BLaER1 (cell line): ENCODE results near the gene FOXA1.

ENCODE experiments used
- H3K27ac ChIP-seq: shearing (Covaris generic); formaldehyde crosslinking; 2 replicates; pipeline ENCODE4 v1.8.1; 2022
- H3K27me3 ChIP-seq: shearing (Covaris generic); formaldehyde crosslinking; 2 replicates; pipeline ENCODE4 v1.8.1; 2022
- H3K36me3 ChIP-seq: shearing (Covaris generic); formaldehyde crosslinking; 2 replicates; pipeline ENCODE4 v1.8.1; 2022
- H3K4me1 ChIP-seq: shearing (Covaris generic); formaldehyde crosslinking; 2 replicates; pipeline ENCODE4 v1.8.1; 2022
- H3K4me2 ChIP-seq: shearing (Covaris generic); formaldehyde crosslinking; 2 replicates; pipeline ENCODE4 v1.8.1; 2022
- H3K4me3 ChIP-seq: shearing (Covaris generic); formaldehyde crosslinking; 2 replicates; pipeline ENCODE4 v1.8.1; 2022
- H3K9ac ChIP-seq: shearing (Covaris generic); formaldehyde crosslinking; 2 replicates; pipeline ENCODE4 v1.8.1; 2022
- H3K9me3 ChIP-seq: shearing (Covaris generic); formaldehyde crosslinking; 2 replicates; pipeline ENCODE4 v1.8.1; 2022
- H4K20me1 ChIP-seq: shearing (Covaris generic); formaldehyde crosslinking; 2 replicates; pipeline ENCODE4 v1.8.1; 2022
- Cebpa-rat ChIP-seq: shearing (Covaris generic); IDR thresholded peaks from 2 replicates; pipeline ENCODE4 v1.8.1; 2022

Gene FOXA1

GRCh38 chr14:37589715-37590427 lies 5.2 kb downstream of the FOXA1 start:
- no peaks in the 10 kb centered on the region for H4K20me1 ChIP-seq
- H3K27ac ChIP-seq, result no peak overlapping the region
- H3K4me3 ChIP-seq, result no peak overlapping the region
- no peak overlapping the region for H3K9ac ChIP-seq
- H3K4me1 ChIP-seq, result no peaks in the 10 kb centered on the region
- no peak overlapping the region for H3K4me2 ChIP-seq
- H3K36me3 ChIP-seq, result no peaks in the 10 kb centered on the region
- H3K9me3 ChIP-seq, result peaks cover 49% of the 10 kb centered on the region
- H3K27me3 ChIP-seq, result no peaks in the 10 kb centered on the region
- no peak for TF ChIP-seq Cebpa-rat

DNA sequence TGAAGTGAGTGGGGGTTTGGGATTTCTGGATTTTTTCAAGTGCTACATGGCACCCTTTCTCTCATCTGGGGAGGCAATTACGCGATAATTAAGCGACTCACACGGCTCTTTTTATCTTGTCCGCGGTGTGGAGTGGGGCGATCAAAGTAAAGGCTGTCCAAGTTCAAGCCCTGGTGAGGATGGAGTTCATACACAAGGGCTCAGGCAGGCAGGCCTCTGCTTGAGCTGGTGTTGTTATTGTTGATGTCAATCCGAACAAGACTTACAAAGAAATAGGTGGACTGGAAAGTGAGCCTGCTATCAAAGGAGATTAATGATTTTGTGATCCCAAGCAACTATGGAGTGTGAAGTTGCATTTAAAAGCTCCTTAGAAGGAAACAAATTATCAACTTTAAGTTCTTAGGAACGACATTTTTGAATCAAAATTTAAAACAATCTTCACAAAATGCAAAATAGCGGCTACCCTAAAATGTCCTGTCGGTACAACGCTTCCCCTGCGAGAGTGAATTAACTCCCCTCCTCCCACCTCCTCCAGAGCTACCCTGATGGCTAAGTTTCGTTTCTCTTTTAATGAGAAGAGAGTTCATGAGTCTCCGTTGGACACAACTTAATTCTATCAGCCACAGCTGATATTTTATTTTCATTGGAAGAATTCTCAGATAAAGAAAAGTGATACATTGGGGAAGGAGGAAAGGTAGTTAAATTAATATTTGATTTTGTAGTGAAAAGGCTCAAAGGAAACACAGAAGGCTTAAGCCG lies 5.9 kb downstream of the FOXA1 start:
- no peak for TF ChIP-seq Cebpa-rat
- no peaks in the 10 kb centered on the region for H3K4me1 ChIP-seq
- no peak overlapping the region for H3K9ac ChIP-seq
- H3K27ac ChIP-seq, result no peak overlapping the region
- H3K36me3 ChIP-seq, result no peaks in the 10 kb centered on the region
- H3K27me3 ChIP-seq, result no peaks in the 10 kb centered on the region
- H4K20me1 ChIP-seq, result no peaks in the 10 kb centered on the region
- no peak overlapping the region for H3K4me2 ChIP-seq
- H3K9me3 ChIP-seq, result peaks cover 49% of the 10 kb centered on the region
- no peak overlapping the region for H3K4me3 ChIP-seq

- no peak overlapping the region for H3K9ac ChIP-seq
- no peaks in the 10 kb centered on the region for H3K27me3 ChIP-seq
- H3K4me2 ChIP-seq, result no peak overlapping the region
- H3K4me3 ChIP-seq, result no peak overlapping the region
- H4K20me1 ChIP-seq, result no peaks in the 10 kb centered on the region
- no peaks in the 10 kb centered on the region for H3K36me3 ChIP-seq
- peaks cover 51% of the 10 kb centered on the region for H3K9me3 ChIP-seq
- no peak for TF ChIP-seq Cebpa-rat
- H3K4me1 ChIP-seq, result no peaks in the 10 kb centered on the region
- no peak overlapping the region for H3K27ac ChIP-seq
Measured at GRCh38 chr14:37588667-37588955, 6.4 kb downstream of the FOXA1 start.

GRCh38 chr14:37587881-37588666 lies 7.0 kb downstream of the FOXA1 start:
- Histone ChIP-seq H3K4me1 (no peaks in the 10 kb centered on the region), H3K27ac (no peak overlapping the region), H3K4me2 (no peak overlapping the region), H3K27me3 (no peaks in the 10 kb centered on the region), H4K20me1 (no peaks in the 10 kb centered on the region), H3K36me3 (no peaks in the 10 kb centered on the region), H3K9ac (no peak overlapping the region), H3K4me3 (no peak overlapping the region), H3K9me3 (peaks cover 50% of the 10 kb centered on the region)
- TF ChIP-seq Cebpa-rat, result no peak

- peaks cover 42% of the 10 kb centered on the region for H3K9me3 ChIP-seq
- no peak overlapping the region for H3K4me2 ChIP-seq
- H3K9ac ChIP-seq, result no peak overlapping the region
- no peaks in the 10 kb centered on the region for H3K4me1 ChIP-seq
- H3K4me3 ChIP-seq, result no peak overlapping the region
- no peaks in the 10 kb centered on the region for H3K36me3 ChIP-seq
- TF ChIP-seq Cebpa-rat, result no peak
- no peaks in the 10 kb centered on the region for H3K27me3 ChIP-seq
- H3K27ac ChIP-seq, result no peak overlapping the region
- no peaks in the 10 kb centered on the region for H4K20me1 ChIP-seq
Measured at GRCh38 chr14:37587131-37587803, 7.8 kb downstream of the FOXA1 start.

GRCh38 chr14:37586797-37587130 lies 8.3 kb downstream of the FOXA1 start:
- H4K20me1 ChIP-seq, result no peaks in the 10 kb centered on the region
- no peak overlapping the region for H3K9ac ChIP-seq
- no peaks in the 10 kb centered on the region for H3K4me1 ChIP-seq
- no peak overlapping the region for H3K4me3 ChIP-seq
- H3K27ac ChIP-seq, result no peak overlapping the region
- TF ChIP-seq Cebpa-rat, result no peak
- no peak overlapping the region for H3K4me2 ChIP-seq
- no peaks in the 10 kb centered on the region for H3K27me3 ChIP-seq
- H3K9me3 ChIP-seq, result peaks cover 37% of the 10 kb centered on the region
- H3K36me3 ChIP-seq, result no peaks in the 10 kb centered on the region

GRCh38 chr14:37585971-37586796 lies 8.9 kb downstream of the FOXA1 start:
- no peak for TF ChIP-seq Cebpa-rat
- Histone ChIP-seq H3K4me3 (no peak overlapping the region), H3K27me3 (no peaks in the 10 kb centered on the region), H3K36me3 (no peaks in the 10 kb centered on the region), H3K27ac (no peak overlapping the region), H3K9me3 (peaks cover 31% of the 10 kb centered on the region), H3K4me2 (no peak overlapping the region), H3K4me1 (no peaks in the 10 kb centered on the region), H3K9ac (no peak overlapping the region), H4K20me1 (no peaks in the 10 kb centered on the region)

DNA sequence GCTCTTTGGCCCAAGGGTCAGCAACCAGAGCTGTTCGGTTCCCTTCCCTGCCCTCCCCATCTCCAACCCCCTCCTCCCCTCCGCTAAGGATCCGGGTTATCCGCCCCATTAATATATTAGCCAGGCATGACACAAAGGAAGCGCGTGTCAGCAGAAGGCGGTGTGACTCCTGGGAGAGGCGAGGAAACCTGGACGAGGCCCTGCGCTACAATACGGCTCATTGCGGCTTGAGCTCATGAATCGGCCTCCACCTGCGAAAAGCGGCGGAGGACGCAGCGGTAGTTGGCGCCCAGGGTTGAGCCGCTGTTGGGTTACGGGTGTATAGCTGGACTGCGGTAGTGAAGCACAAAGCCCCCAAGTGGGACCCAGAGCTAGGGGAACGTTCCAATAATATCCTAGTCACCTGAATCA lies 9.9 kb downstream of the FOXA1 start:
- TF ChIP-seq Cebpa-rat, result no peak
- no peaks in the 10 kb centered on the region for H3K4me1 ChIP-seq
- no peaks in the 10 kb centered on the region for H3K27me3 ChIP-seq
- H4K20me1 ChIP-seq, result no peaks in the 10 kb centered on the region
- no peak overlapping the region for H3K4me3 ChIP-seq
- no peaks in the 10 kb centered on the region for H3K36me3 ChIP-seq
- peaks cover 31% of the 10 kb centered on the region for H3K9me3 ChIP-seq
- no peak overlapping the region for H3K4me2 ChIP-seq
- no peak overlapping the region for H3K9ac ChIP-seq
- H3K27ac ChIP-seq, result no peak overlapping the region
